HepG2 (cell line): ENCODE results near the gene ZNF24. TPM values are rescaled to one million over a fixed set of nuclear protein-coding genes. Genes with fewer than 3 reads are reported as not detected.
A peak's percentile ranks its signal among the peaks of the same experiment; 100 is the strongest.

ENCODE experiments used
- BCL3 ChIP-seq: sonication (generic); formaldehyde crosslinking; IDR thresholded peaks from 2 replicates; pipeline ENCODE4 v1.5.1; 2020; ENCODE audit warnings: mild to moderate bottlenecking, missing genetic modification reagents, moderate library complexity
- CENPT ChIP-seq: sonication (generic); formaldehyde crosslinking; IDR thresholded peaks from 2 replicates; pipeline ENCODE4 v1.8.0; 2022; ENCODE audit warnings: low read depth, mild to moderate bottlenecking, moderate library complexity, missing genetic modification reagents
- EHMT2 ChIP-seq: fragments of 200-600 bp; sonication (generic); IDR thresholded peaks from 2 replicates; pipeline ENCODE4 v1.7.0; 2017; ENCODE audit warnings: antibody characterized with exemption, low read depth, low read length, borderline replicate concordance
- HNF4A ChIP-seq: sonication (generic); formaldehyde crosslinking; IDR thresholded peaks from 2 replicates; pipeline ENCODE4 v1.4.0; 2020; ENCODE audit warnings: missing genetic modification reagents
- HNRNPLL ChIP-seq: fragments of 200-400 bp; formaldehyde crosslinking; IDR thresholded peaks from 2 replicates; pipeline ENCODE4 v1.6.1; 2017; ENCODE audit warnings: mild to moderate bottlenecking, low read depth, low read length; ENCODE audit not compliant: poor library complexity, severe bottlenecking
- NFKB2 ChIP-seq: sonication (generic); formaldehyde crosslinking; IDR thresholded peaks from 2 replicates; pipeline ENCODE4 v1.4.0; 2020; ENCODE audit warnings: missing genetic modification reagents, borderline replicate concordance
- PHF21A ChIP-seq: sonication (generic); formaldehyde crosslinking; IDR thresholded peaks from 2 replicates; pipeline ENCODE4 v1.5.0; 2020; ENCODE audit warnings: mild to moderate bottlenecking, missing genetic modification reagents
- PLRG1 ChIP-seq: fragments of 450-650 bp; conservative IDR thresholded peaks from 2 replicates; pipeline ENCODE4 v1.6.1; 2016
- RFX5 ChIP-seq: IDR thresholded peaks from 2 replicates; pipeline ENCODE4 v1.6.1; 2011; ENCODE audit warnings: low read depth, low read length, improper control_type of control experiment
- ZFP82 ChIP-seq: sonication (generic); formaldehyde crosslinking; IDR thresholded peaks from 2 replicates; pipeline ENCODE4 v1.5.1; 2020; ENCODE audit warnings: mild to moderate bottlenecking, missing genetic modification reagents, borderline replicate concordance
- ZNF256 ChIP-seq: sonication (generic); formaldehyde crosslinking; conservative IDR thresholded peaks from 2 replicates; pipeline ENCODE4 v1.4.0; 2020; ENCODE audit warnings: missing genetic modification reagents
- ZNF280D ChIP-seq: sonication (generic); formaldehyde crosslinking; IDR thresholded peaks from 2 replicates; pipeline ENCODE4 v1.5.1; 2020; ENCODE audit warnings: mild to moderate bottlenecking, missing genetic modification reagents
- ZNF329 ChIP-seq: sonication (generic); formaldehyde crosslinking; IDR thresholded peaks from 2 replicates; pipeline ENCODE4 v1.9.0; 2021; ENCODE audit warnings: low read depth, mild to moderate bottlenecking, missing genetic modification reagents
- ZNF598 ChIP-seq: sonication (generic); formaldehyde crosslinking; IDR thresholded peaks from 2 replicates; pipeline ENCODE4 v1.5.1; 2020; ENCODE audit warnings: mild to moderate bottlenecking, missing genetic modification reagents, borderline replicate concordance
- ZNF616 ChIP-seq: sonication (generic); formaldehyde crosslinking; IDR thresholded peaks from 2 replicates; pipeline ENCODE4 v1.5.0; 2020; ENCODE audit warnings: low read depth, mild to moderate bottlenecking, missing genetic modification reagents
- ZNF639 ChIP-seq: conservative IDR thresholded peaks from 2 replicates; pipeline ENCODE4 v1.6.1; 2018; ENCODE audit warnings: missing genetic modification reagents
- ZNF672 ChIP-seq: sonication (generic); formaldehyde crosslinking; IDR thresholded peaks from 2 replicates; pipeline ENCODE4 v1.8.1; 2022; ENCODE audit warnings: missing genetic modification reagents
- ZNF678 ChIP-seq: sonication (generic); formaldehyde crosslinking; IDR thresholded peaks from 2 replicates; pipeline ENCODE4 v1.4.0; 2020; ENCODE audit warnings: mild to moderate bottlenecking, missing genetic modification reagents
- ZNF749 ChIP-seq: sonication (generic); formaldehyde crosslinking; IDR thresholded peaks from 2 replicates; pipeline ENCODE4 v1.8.0; 2022; ENCODE audit warnings: mild to moderate bottlenecking, missing genetic modification reagents, moderate library complexity, borderline replicate concordance
- ZNF766 ChIP-seq: sonication (generic); formaldehyde crosslinking; IDR thresholded peaks from 2 replicates; pipeline ENCODE4 v1.5.0; 2020; ENCODE audit warnings: missing genetic modification reagents, borderline replicate concordance
- ZSCAN5A ChIP-seq: sonication (generic); formaldehyde crosslinking; IDR thresholded peaks from 2 replicates; pipeline ENCODE4 v1.8.0; 2022; ENCODE audit warnings: mild to moderate bottlenecking, missing genetic modification reagents, borderline replicate concordance
- polyA plus RNA-seq, 8 experiments: library from polyadenylated mRNA; depleted of rRNA in 3 of 8; stranded (reverse) in 7 of 8; unstranded in 1 of 8; fragments of >200 nt; fragmentation: Illumina TruSeq in 4 of 8; extraction: Trizol in 4 of 8; gene quantifications; 2 replicates each; pipeline versions ENCODE4 v1.2.1 to v1.2.3, GENCODE V29; 2011 to 2016; ENCODE audit warnings: low read depth in 4 of 8, missing spikeins in 1 of 8, mixed read lengths in 1 of 8; ENCODE audit not compliant: insufficient read depth in 1 of 8
- total RNA-seq, 5 experiments: library from RNA; depleted of rRNA; stranded (reverse); fragments of >200 nt; fragmentation: Illumina TruSeq; extraction: Trizol; gene quantifications; 2 replicates each; pipeline ENCODE4 v1.2.3, GENCODE V29; 2016; ENCODE audit warnings: low read depth in 1 of 5

ZNF24 gene
- total and polyA plus RNA-seq, 2 of the 13 experiments (the other 11 are each of a cell fraction or from before 2014, with no cell fraction given) = 19.5 to 41.1 TPM

GRCh38 chr18:35290094-35290735, 54.0 kb downstream of the ZNF24 start, which contains the start of gene ZSCAN30 (continued):
- TF ChIP-seq ZFP82 (CRISPR knock-in tag) = peak; percentile 98; the same call in 1 of the 2 replicates
- 0 out of 2 replicates have a peak, but pooled peaks have one; percentile 55 for TF ChIP-seq ZNF749 (CRISPR knock-in tag)
- peak; percentile 90 for TF ChIP-seq BCL3
- no peak for TF ChIP-seq RFX5
- 0 out of 2 replicates have a peak, but pooled peaks have one; percentile 53 for TF ChIP-seq ZNF329 (CRISPR knock-in tag)
- peak; percentile 57; the same call in 1 of the 2 replicates for TF ChIP-seq ZNF280D (CRISPR knock-in tag)
- TF ChIP-seq ZNF598 (CRISPR knock-in tag) = peak; percentile 47; the same call in 1 of the 2 replicates
- TF ChIP-seq PHF21A (CRISPR knock-in tag) = peak; percentile 87
- TF ChIP-seq ZNF256 (CRISPR knock-in tag) = 0 out of 2 replicates have a peak, but pooled peaks have one; percentile 21
- TF ChIP-seq EHMT2 = no peak; the same call in 1 of the 2 replicates
- TF ChIP-seq HNF4A (CRISPR knock-in tag) = no peak; the same call in 1 of the 2 replicates
- no peak for TF ChIP-seq ZNF672
- TF ChIP-seq ZNF678 (CRISPR knock-in tag) = peak; percentile 91
- no peak for TF ChIP-seq PLRG1
- TF ChIP-seq ZNF639 (CRISPR knock-in tag) = peak; percentile 71; the same call in 1 of the 2 replicates
- TF ChIP-seq HNRNPLL = peak; percentile 50
- TF ChIP-seq ZSCAN5A (CRISPR knock-in tag) = no peak; the same call in 1 of the 2 replicates
- no peak for TF ChIP-seq CENPT (CRISPR knock-in tag)
- peak; percentile 78; the same call in 1 of the 2 replicates for TF ChIP-seq NFKB2
- peak; percentile 79; the same call in 1 of the 2 replicates for TF ChIP-seq ZNF616 (CRISPR knock-in tag)
- TF ChIP-seq ZNF766 (CRISPR knock-in tag) = peak; percentile 68; the same call in 1 of the 2 replicates
